GM12878 (cell line): ENCODE measurements around the gene FMN2. TPM values are rescaled to one million over a fixed set of nuclear protein-coding genes. Genes with fewer than 3 reads are reported as not detected.

Experiments used
- ATAC-seq: fragments of 200-7000 bp; cut with Tn5 transposase; 3 replicates; pipeline ENCODE4 v1.9.1; 2020; ENCODE audit warnings: mild to moderate bottlenecking, moderate library complexity
- BruUV-seq: library from RNA; stranded (reverse); fragments of 400-500 nt; replicated peaks from 2 replicates; lab custom pipeline; 2021; lab: Mats Ljungman, UMichigan
- CTCF ChIA-PET: fragments of 300-600 bp; sonication (Branson Sonifier 250); formaldehyde crosslinking; extraction: SDS; loops from one replicate; lab custom pipeline; 2021; ENCODE audit warnings: inconsistent platforms; lab: Yijun Ruan, JAX
- POLR2A ChIA-PET: fragments of 350-600 bp; formaldehyde crosslinking; extraction: SDS; loops from one replicate; lab custom pipeline; 2021; ENCODE audit warnings: inconsistent platforms; lab: Charles Lee
- RAD21 ChIA-PET: fragments of 300-600 bp; sonication (Branson Sonifier 250); formaldehyde crosslinking; loops from one replicate; lab custom pipeline; 2023; ENCODE audit warnings: antibody characterized with exemption; ENCODE audit not compliant: unreplicated experiment; lab: Charles Lee
- SMC1A ChIA-PET: fragments of 300-600 bp; sonication (Branson Sonifier 250); formaldehyde crosslinking; loops from one replicate; lab custom pipeline; 2023; ENCODE audit not compliant: unreplicated experiment, uncharacterized antibody; lab: Charles Lee
- DNase-seq: peaks from one replicate; pipeline ENCODE4 v3.0.0-alpha.2; 2011; ENCODE audit warnings: low read depth, low spot score
- FAIRE-seq: peaks from 3 replicates; lab custom pipeline; 2011; peaks lifted over from hg19 to GRCh38; lab: Jason Lieb, UNC
- H2AFZ ChIP-seq: 2 replicates; pipeline ENCODE4 v1.6.0; 2011; ENCODE audit warnings: low read depth, low read length, control low read depth; ENCODE audit not compliant: control insufficient read depth
- H3K27ac ChIP-seq: 2 replicates; pipeline ENCODE4 v1.5.1; 2011; ENCODE audit warnings: control low read depth; ENCODE audit not compliant: control insufficient read depth, insufficient read depth
- H3K27me3 ChIP-seq, 2 experiments: replicated peaks in 1 of 2; 2 replicates each; pipeline versions ENCODE4 v1.6.0 to v1.6.1; 2011; ENCODE audit warnings: low read length in 1 of 2; ENCODE audit not compliant: control insufficient read depth in 2 of 2, insufficient read depth in 2 of 2
- H3K36me3 ChIP-seq, 2 experiments: 2 replicates each; pipeline ENCODE4 v1.5.1; 2011; ENCODE audit warnings: low read length in 1 of 2; ENCODE audit not compliant: control insufficient read depth in 2 of 2, insufficient read depth in 2 of 2
- H3K4me1 ChIP-seq: 2 replicates; pipeline ENCODE4 v1.6.1; 2011; ENCODE audit warnings: mild to moderate bottlenecking, low read length, moderate library complexity, mixed read lengths; ENCODE audit not compliant: control insufficient read depth, insufficient read depth
- H3K4me2 ChIP-seq: 2 replicates; pipeline ENCODE4 v1.6.0; 2011; ENCODE audit warnings: control low read depth; ENCODE audit not compliant: control insufficient read depth, insufficient read depth
- H3K4me3 ChIP-seq: fragments of 200-600 bp; sonication (generic); 2 replicates; pipeline ENCODE4 v1.5.1; 2016
- H3K79me2 ChIP-seq: 2 replicates; pipeline ENCODE4 v1.6.0; 2011; ENCODE audit warnings: low read length; ENCODE audit not compliant: control insufficient read depth, insufficient read depth
- H3K9ac ChIP-seq: 2 replicates; pipeline ENCODE4 v1.8.0; 2011; ENCODE audit warnings: low read length, control low read depth, mixed read lengths; ENCODE audit not compliant: control insufficient read depth, insufficient read depth
- H3K9me3 ChIP-seq: replicated peaks from 3 replicates; pipeline ENCODE4 v1.5.1; 2011; ENCODE audit warnings: mild to moderate bottlenecking, low read length; ENCODE audit not compliant: control insufficient read depth, insufficient read depth
- H4K20me1 ChIP-seq: 2 replicates; pipeline ENCODE4 v1.6.0; 2011; ENCODE audit not compliant: control insufficient read depth, insufficient read depth
- ATF7 ChIP-seq: fragments of 450-650 bp; IDR thresholded peaks from 2 replicates; pipeline ENCODE4 v1.6.1; 2016; ENCODE audit warnings: low read depth, mild to moderate bottlenecking
- BHLHE40 ChIP-seq, 2 experiments: fragments of 450-650 bp in 1 of 2; IDR thresholded peaks; 2 replicates each; pipeline ENCODE4 v1.6.1; 2011 to 2017; ENCODE audit warnings: low read depth in 2 of 2, borderline replicate concordance in 1 of 2, improper control_type of control experiment in 1 of 2, low read length in 1 of 2, mild to moderate bottlenecking in 1 of 2
- CEBPB ChIP-seq, 2 experiments: fragments of 150-350 bp in 1 of 2; IDR thresholded peaks; 2 replicates each; pipeline ENCODE4 v1.6.1; 2012 to 2014; ENCODE audit warnings: low read depth in 2 of 2, low read length in 2 of 2, borderline replicate concordance in 1 of 2, inconsistent platforms in 1 of 2
- EP300 ChIP-seq, 2 experiments: fragments of 150-350 bp in 1 of 2; IDR thresholded peaks; 2 replicates each; pipeline ENCODE4 v1.6.1; 2011 to 2012; ENCODE audit warnings: low read depth in 2 of 2, low read length in 2 of 2, borderline replicate concordance in 1 of 2, improper control_type of control experiment in 1 of 2, inconsistent platforms in 1 of 2; ENCODE audit not compliant: control insufficient read depth in 1 of 2
- ETV6 ChIP-seq, 2 experiments: fragments of 450-650 bp in 1 of 2; IDR thresholded peaks in 1 of 2; conservative IDR thresholded peaks in 1 of 2; 2 replicates each; pipeline ENCODE4 v1.6.1; 2014; ENCODE audit warnings: antibody characterized with exemption in 1 of 2, borderline replicate concordance in 1 of 2, low read depth in 1 of 2, mild to moderate bottlenecking in 1 of 2, moderate library complexity in 1 of 2
- IKZF2 ChIP-seq, 2 experiments: fragments of 450-650 bp; IDR thresholded peaks; 2 replicates each; pipeline ENCODE4 v1.6.1; 2017; ENCODE audit warnings: mild to moderate bottlenecking in 2 of 2, moderate library complexity in 2 of 2
- KDM1A ChIP-seq: fragments of 200-600 bp; sonication (generic); IDR thresholded peaks from 2 replicates; pipeline ENCODE4 v1.6.1; 2016; ENCODE audit warnings: borderline replicate concordance
- MTA2 ChIP-seq: fragments of 450-650 bp; IDR thresholded peaks from 2 replicates; pipeline ENCODE4 v1.6.1; 2016; ENCODE audit warnings: low read depth, mild to moderate bottlenecking, moderate library complexity
- NFIC ChIP-seq: IDR thresholded peaks from 2 replicates; pipeline ENCODE4 v1.6.1; 2012; ENCODE audit warnings: low read depth, mild to moderate bottlenecking, inconsistent platforms, low read length, moderate library complexity
- NR2C1 ChIP-seq: fragments of 450-650 bp; IDR thresholded peaks from 2 replicates; pipeline ENCODE4 v1.6.1; 2017; ENCODE audit warnings: antibody characterized with exemption, mild to moderate bottlenecking, moderate library complexity
- NR2C2 ChIP-seq: IDR thresholded peaks from 2 replicates; pipeline ENCODE4 v1.6.1; 2011; ENCODE audit warnings: borderline replicate concordance, low read depth; ENCODE audit not compliant: control insufficient read depth, insufficient read length
- RB1 ChIP-seq: fragments of 450-650 bp; formaldehyde crosslinking; IDR thresholded peaks from 2 replicates; pipeline ENCODE4 v1.6.1; 2017; ENCODE audit warnings: mild to moderate bottlenecking, borderline replicate concordance
- SMC3 ChIP-seq: IDR thresholded peaks from 2 replicates; pipeline ENCODE4 v1.6.1; 2011; ENCODE audit warnings: low read length, improper control_type of control experiment, borderline replicate concordance
- STAT1 ChIP-seq: fragments of 450-650 bp; conservative IDR thresholded peaks from 2 replicates; pipeline ENCODE4 v1.6.1; 2014; ENCODE audit warnings: antibody characterized with exemption, mild to moderate bottlenecking
- SUZ12 ChIP-seq: fragments of 200-600 bp; sonication (generic); IDR thresholded peaks from one replicate; pipeline ENCODE4 v1.6.1; 2018; ENCODE audit warnings: antibody characterized with exemption, mild to moderate bottlenecking; ENCODE audit not compliant: unreplicated experiment
- ZNF217 ChIP-seq: fragments of 450-650 bp; IDR thresholded peaks from 2 replicates; pipeline ENCODE4 v1.6.1; 2017; ENCODE audit warnings: antibody characterized with exemption, mild to moderate bottlenecking
- WGBS: methylation state at CpG from one replicate; pipeline ENCODE4 v1.1.6; 2016; ENCODE audit warnings: low lambda C conversion rate; ENCODE audit not compliant: insufficient replicate concordance, insufficient coverage; ENCODE audit errors: missing lambda C conversion rate; 5-methylcytosine and 5-hydroxymethylcytosine counted together
- in situ Hi-C: fragments of 300-500 bp; cut with MboI; formaldehyde crosslinking; loops from 9 replicates; pipeline ENCODE4 v1.14.3; 2018; ENCODE audit warnings: mixed read lengths
- intact Hi-C: fragments of 100-400 bp; cut with micrococcal nuclease; formaldehyde crosslinking; loops from one replicate; pipeline ENCODE4 v1.14.2; 2022; ENCODE audit not compliant: unreplicated experiment
- polyA plus RNA-seq, 11 experiments: library from polyadenylated mRNA; depleted of rRNA in 4 of 11; unstranded in 6 of 11; stranded (reverse) in 5 of 11; fragments of >200 nt; fragmentation: Nextera tagmentation in 4 of 11; fragmentation: Illumina TruSeq in 1 of 11; extraction: Ambion mirVana in 4 of 11; extraction: Trizol in 1 of 11; gene quantifications; 1 replicate in 1 of 11; 2 replicates in 10 of 11; pipeline versions ENCODE4 v1.2.1 to v1.2.3, GENCODE V29; 2011 to 2016; ENCODE audit warnings: inconsistent platforms in 2 of 11, missing spikeins in 2 of 11, low read depth in 1 of 11
- total RNA-seq, 4 experiments: library from RNA; depleted of rRNA in 3 of 4; stranded (reverse); fragments of >200 nt in 3 of 4; fragmentation: Illumina TruSeq in 1 of 4; extraction: Trizol in 1 of 4; gene quantifications; 2 replicates each; pipeline versions ENCODE4 v1.2.1 to v1.2.3, GENCODE V29; 2013 to 2021
- TF ChIP-seq, protein P1 (sequence below): IDR thresholded peaks from 2 replicates; pipeline ENCODE4 v1.6.1; 2011; ENCODE audit warnings: mild to moderate bottlenecking, low read depth, low read length, moderate library complexity; ENCODE audit not compliant: insufficient replicate concordance

FMN2 gene
- total and polyA plus RNA-seq, 10 of the 15 experiments (the other 5 are each of a cell fraction or from before 2014, with no cell fraction given), result 0.60 TPM; not detected in 9

DNA sequence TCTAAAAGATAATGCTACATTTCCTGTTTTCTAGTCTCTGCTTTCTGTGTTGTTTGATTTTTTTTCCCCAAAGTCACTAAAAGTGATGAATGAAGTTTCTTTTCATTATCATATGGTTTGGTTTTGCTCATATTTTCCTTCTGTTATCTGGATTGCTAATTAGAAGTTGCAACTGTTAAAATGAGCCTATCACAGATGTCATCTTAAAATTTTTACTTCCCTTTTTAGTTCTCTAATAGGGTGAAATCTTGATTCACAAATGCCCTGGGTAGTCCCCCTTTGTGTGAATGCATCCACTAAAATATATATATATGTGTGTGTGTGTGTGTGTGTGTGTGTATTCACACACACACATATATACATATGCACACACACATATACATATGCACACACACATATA, 376.2 kb downstream of the FMN2 start:
- no TSS peak for BruUV-seq
- ChIA-PET POLR2A (no interaction called here), CTCF (no interaction called here), SMC1A (no interaction called here), RAD21 (no interaction called here)
- Histone ChIP-seq H3K4me3 (no peak overlapping the region), H3K9me3 (no peaks in the 10 kb centered on the region), H2AFZ (no peak overlapping the region), H3K4me2 (no peak overlapping the region), H3K27me3 (no peaks in the 10 kb centered on the region), H3K4me1 (no peaks in the 10 kb centered on the region), H4K20me1 (no peaks in the 10 kb centered on the region), H3K9ac (no peak overlapping the region), H3K79me2 (no peaks in the 10 kb centered on the region), H3K36me3 (no peaks in the 10 kb centered on the region), H3K27ac (no peak overlapping the region)
- FAIRE-seq (no peak), DNase-seq (no peak), ATAC-seq (peak; percentile 64)
- in situ Hi-C loops (no loop called here), intact Hi-C loops (no loop called here)
- TF ChIP-seq BHLHE40 (IDR thresholded peaks at IDR 0.05; ENCODE audit: borderline replicate concordance in 1 of 2, low read depth in 2 of 2, low read length in 1 of 2) (no peak), EP300 (IDR thresholded peaks at IDR 0.05; ENCODE audit: borderline replicate concordance in 1 of 2, control insufficient read depth in 1 of 2, low read depth in 2 of 2, low read length in 2 of 2) (0 out of 4 replicates have a peak, but pooled peaks of 1 of the 2 experiments have one; percentile 24), NR2C1 (no peak), ATF7 (peak; percentile 77), MTA2 (peak; percentile 94), IKZF2 (IDR thresholded peaks at IDR 0.05) (peak; percentile 13 to 34; a peak in 2 of 4 replicates), KDM1A (no peak), NR2C2 (no peak)

DNA sequence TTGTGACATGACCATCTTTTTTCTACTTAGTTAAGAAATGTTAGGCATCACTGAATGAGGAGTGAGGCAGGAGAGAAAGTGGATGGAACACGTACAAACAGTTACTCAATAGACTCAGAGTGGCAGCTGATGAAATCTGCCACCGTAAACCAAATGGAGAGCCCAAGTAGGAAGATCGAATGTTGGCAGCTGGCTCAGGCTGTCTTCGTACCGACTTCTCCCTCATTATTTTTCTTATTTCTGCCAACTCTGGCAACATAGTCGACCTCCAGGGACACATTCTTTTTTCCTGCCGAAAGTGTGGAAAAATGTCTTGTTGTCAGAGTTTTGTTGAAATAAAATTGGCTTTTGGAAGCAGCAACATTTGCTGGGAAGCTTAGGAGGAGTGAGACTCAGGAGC, 377.0 kb downstream of the FMN2 start:
- H3K9me3 ChIP-seq, result no peaks in the 10 kb centered on the region
- ChIA-PET RAD21 (no interaction called here), POLR2A (no interaction called here), SMC1A (no interaction called here), CTCF (no interaction called here)
- intact Hi-C loops, result no loop called here
- H3K4me3 ChIP-seq, result no peak overlapping the region
- no peak for ATAC-seq
- TF ChIP-seq ZNF217 (no peak), SMC3 (no peak), CEBPB (IDR thresholded peaks at IDR 0.05; ENCODE audit: borderline replicate concordance in 1 of 2, low read depth in 2 of 2, low read length in 2 of 2) (no peak), SUZ12 (no peak), NFIC (no peak), STAT1 (no peak), RB1 (no peak), ETV6 (conservative IDR thresholded peaks at IDR 0.05 in 1 of 2, IDR thresholded peaks at IDR 0.05 in 1 of 2; ENCODE audit: borderline replicate concordance in 1 of 2, low read depth in 1 of 2) (no peak)
- TF ChIP-seq, protein P1, sequence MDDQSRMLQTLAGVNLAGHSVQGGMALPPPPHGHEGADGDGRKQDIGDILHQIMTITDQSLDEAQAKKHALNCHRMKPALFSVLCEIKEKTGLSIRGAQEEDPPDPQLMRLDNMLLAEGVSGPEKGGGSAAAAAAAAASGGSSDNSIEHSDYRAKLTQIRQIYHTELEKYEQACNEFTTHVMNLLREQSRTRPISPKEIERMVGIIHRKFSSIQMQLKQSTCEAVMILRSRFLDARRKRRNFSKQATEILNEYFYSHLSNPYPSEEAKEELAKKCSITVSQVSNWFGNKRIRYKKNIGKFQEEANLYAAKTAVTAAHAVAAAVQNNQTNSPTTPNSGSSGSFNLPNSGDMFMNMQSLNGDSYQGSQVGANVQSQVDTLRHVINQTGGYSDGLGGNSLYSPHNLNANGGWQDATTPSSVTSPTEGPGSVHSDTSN, result no peak
- H3K79me2 ChIP-seq, result no peaks in the 10 kb centered on the region
- no peaks in the 10 kb centered on the region for H4K20me1 ChIP-seq
- H3K27me3 ChIP-seq, result no peaks in the 10 kb centered on the region
- H3K4me1 ChIP-seq, result no peaks in the 10 kb centered on the region
- no TSS peak for BruUV-seq
- no peak for FAIRE-seq
- no peaks in the 10 kb centered on the region for H3K36me3 ChIP-seq
- 69% methylated on average over 7 of the region's 7 CpGs for WGBS
- DNase-seq, result no peak
- H3K27ac ChIP-seq, result no peak overlapping the region
- in situ Hi-C loops, result no loop called here
- H3K9ac ChIP-seq, result no peak overlapping the region
- no peak overlapping the region for H3K4me2 ChIP-seq
- H2AFZ ChIP-seq, result no peak overlapping the region
